H54 (cell line): ENCODE measurements around the gene SYNE2.
A peak's percentile ranks its signal among the peaks of the same experiment; 100 is the strongest.
"Not testable (repeated sequence)": the region's sequence is repeated elsewhere in the genome, so short reads cannot be mapped to it uniquely, and the experiment has no call there.

Experiments
- DNase-seq: peaks from one replicate; pipeline ENCODE4 v3.0.0; 2011; ENCODE audit warnings: low spot score, mixed read lengths; ENCODE audit not compliant: insufficient read length
- FAIRE-seq: peaks from 3 replicates; lab custom pipeline; 2011; peaks lifted over from hg19 to GRCh38; lab: Jason Lieb, UNC
- POLR2A ChIP-seq: IDR thresholded peaks from 2 replicates; pipeline ENCODE4 v1.6.1; 2011; ENCODE audit warnings: low read depth, mild to moderate bottlenecking, low read length

The SYNE2 gene

GRCh38 chr14:64115401-64115800, 262.6 kb downstream of the SYNE2 start:
- TF ChIP-seq POLR2A: no peak
- DNase-seq (no peak), FAIRE-seq (no peak)

GRCh38 chr14:64117671-64118402, 265.0 kb downstream of the SYNE2 start:
- no peak for TF ChIP-seq POLR2A
- DNase-seq (no peak), FAIRE-seq (peak; percentile 87)

GRCh38 chr14:64118403-64118742, 265.6 kb downstream of the SYNE2 start:
- DNase-seq: not testable (repeated sequence)

DNA sequence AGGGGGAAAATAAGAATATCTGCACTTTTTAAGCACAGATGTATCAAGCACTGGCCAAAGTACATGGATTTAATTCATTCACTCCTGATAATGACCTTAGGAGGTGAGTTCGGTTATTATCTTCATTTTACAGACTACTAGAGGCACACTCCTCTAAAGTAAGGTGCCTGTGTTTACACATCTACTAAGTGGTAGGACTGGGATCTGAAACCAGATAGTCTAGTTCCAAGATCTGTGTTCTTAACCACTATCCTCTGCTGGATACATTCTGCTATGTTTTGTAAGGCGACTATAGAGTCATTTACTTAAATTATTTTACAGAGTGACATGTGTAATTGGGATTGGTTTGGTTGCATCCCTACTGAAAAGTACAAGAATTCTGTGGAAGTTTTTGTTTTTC, 266.1 kb downstream of the SYNE2 start:
- TF ChIP-seq POLR2A: no peak
- DNase-seq (no peak), FAIRE-seq (no peak)

More at GRCh38 chr14:64118403-64118742, 265.6 kb downstream of the SYNE2 start:
- not testable (repeated sequence) for FAIRE-seq

DNA sequence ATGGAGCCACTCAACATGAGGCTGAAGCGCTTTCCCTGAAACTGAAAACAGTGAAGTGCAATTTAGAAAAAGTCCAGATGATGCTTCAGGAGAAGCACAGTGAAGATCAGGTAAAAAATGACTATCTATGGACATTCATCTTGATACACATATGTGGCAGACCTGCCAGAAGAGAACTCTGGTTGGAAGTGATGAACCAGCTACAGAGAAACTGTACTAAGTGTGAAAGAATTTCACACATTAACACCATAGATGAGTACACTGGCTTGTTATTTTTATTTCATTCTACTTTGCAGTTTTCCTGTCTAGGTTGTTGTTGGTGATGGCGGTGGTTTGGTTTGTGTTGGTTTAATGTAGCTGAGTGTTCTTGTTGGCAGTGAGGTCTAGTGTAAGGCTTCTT, 266.7 kb downstream of the SYNE2 start:
- no peak for TF ChIP-seq POLR2A
- FAIRE-seq (peak; percentile 48), DNase-seq (no peak)

GRCh38 chr14:64119980-64120379, 267.2 kb downstream of the SYNE2 start:
- no peak for FAIRE-seq
- TF ChIP-seq POLR2A: no peak

GRCh38 chr14:64123241-64123822, 270.5 kb downstream of the SYNE2 start:
- FAIRE-seq: no peak
- no peak for DNase-seq
- no peak for TF ChIP-seq POLR2A

More at GRCh38 chr14:64119980-64120379, 267.2 kb downstream of the SYNE2 start:
- DNase-seq: no peak

- FAIRE-seq: no peak
- TF ChIP-seq POLR2A: no peak
Measured at GRCh38 chr14:64125270-64125669, 272.5 kb downstream of the SYNE2 start.

DNA sequence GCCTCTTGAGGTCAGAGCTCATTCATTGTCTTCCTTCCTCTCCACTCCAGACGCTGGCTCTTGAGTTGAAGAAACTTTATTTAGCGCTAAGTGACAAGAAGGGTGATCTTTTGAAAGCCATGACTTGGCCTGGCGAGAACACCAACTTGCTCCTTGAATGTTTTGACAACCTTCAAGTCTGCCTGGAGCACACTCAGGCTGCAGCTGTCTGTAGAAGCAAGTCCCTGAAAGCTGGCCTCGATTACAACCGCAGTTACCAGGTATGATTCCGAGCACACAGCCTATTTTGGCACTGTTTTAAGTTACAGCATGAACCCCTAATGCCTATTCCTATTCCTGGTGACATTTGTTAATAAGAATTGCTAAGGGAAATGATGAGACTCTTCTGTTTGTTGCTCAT, 273.7 kb downstream of the SYNE2 start:
- FAIRE-seq (no peak), DNase-seq (no peak)
- no peak for TF ChIP-seq POLR2A

More at GRCh38 chr14:64125270-64125669, 272.5 kb downstream of the SYNE2 start:
- DNase-seq: no peak

GRCh38 chr14:64137657-64138290, 285.0 kb downstream of the SYNE2 start:
- DNase-seq (no peak), FAIRE-seq (no peak)
- no peak for TF ChIP-seq POLR2A

- FAIRE-seq: no peak
Measured at GRCh38 chr14:64147126-64147790, 294.5 kb downstream of the SYNE2 start.

DNA sequence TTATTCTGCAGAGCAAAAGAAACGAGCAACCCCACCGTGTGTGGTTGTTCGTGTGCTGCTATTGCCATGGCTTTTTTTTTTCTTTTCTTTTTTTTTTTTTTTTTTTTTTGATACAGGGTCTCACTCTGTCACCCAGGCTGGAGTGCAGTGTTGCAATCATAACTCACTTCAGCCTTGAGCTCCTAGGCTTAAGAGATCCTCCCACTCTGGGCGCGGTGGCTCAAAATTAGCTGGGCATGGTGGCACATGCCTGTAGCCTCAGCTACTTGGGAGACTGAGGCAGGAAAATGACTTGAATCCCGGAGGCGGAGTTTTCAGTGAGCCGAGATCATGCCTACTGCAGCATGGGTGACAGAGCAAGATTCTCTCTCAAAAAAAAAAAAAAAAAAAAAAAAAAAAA, 297.1 kb downstream of the SYNE2 start:
- no peak for FAIRE-seq
- no peak for DNase-seq
- no peak for TF ChIP-seq POLR2A

More at GRCh38 chr14:64147126-64147790, 294.5 kb downstream of the SYNE2 start:
- no peak for DNase-seq
- TF ChIP-seq POLR2A: no peak

GRCh38 chr14:64158608-64159007, 305.8 kb downstream of the SYNE2 start:
- DNase-seq (no peak), FAIRE-seq (no peak)
- TF ChIP-seq POLR2A: no peak

DNA sequence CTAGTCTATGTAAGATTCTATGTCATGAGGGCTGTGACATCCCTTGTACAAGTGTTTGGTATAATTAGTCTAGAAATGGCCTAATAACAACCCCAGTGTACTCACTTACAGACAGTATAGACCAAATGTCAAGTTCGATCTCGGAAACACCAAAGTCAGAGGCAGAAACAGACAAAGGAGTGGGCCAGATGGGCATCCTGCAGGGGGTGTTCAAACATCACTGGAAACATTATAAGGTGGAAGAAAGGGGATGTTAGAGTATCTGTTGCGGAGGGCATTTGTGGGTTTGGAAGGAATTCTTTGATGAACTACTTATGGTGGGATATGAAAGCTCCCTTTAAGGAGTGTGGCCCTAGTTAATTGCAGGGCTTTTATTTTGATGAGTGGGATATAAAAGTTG, 306.8 kb downstream of the SYNE2 start:
- FAIRE-seq (no peak), DNase-seq (no peak)
- TF ChIP-seq POLR2A: no peak
